ENCODE results near the gene DHH. TPM values are rescaled to one million over a fixed set of nuclear protein-coding genes. Genes with fewer than 3 reads are reported as not detected.

DHH gene
- total and polyA plus RNA-seq, 10 of the 15 experiments (the other 5 are each of a cell fraction or from before 2014, with no cell fraction given), result 0.01 TPM; not detected in 9

GRCh38 chr12:49051777-49052438 lies 42.7 kb downstream of the DHH start:
- ChIA-PET POLR2A (no interaction called here), CTCF (no interaction called here), RAD21 (ENCODE audit: unreplicated experiment) (no interaction called here), SMC1A (ENCODE audit: uncharacterized antibody, unreplicated experiment) (no interaction called here)
- peaks cover 28% of the 10 kb centered on the region for H3K79me2 ChIP-seq (ENCODE audit: control insufficient read depth, insufficient read depth, low read length)
- H3K4me2 ChIP-seq (ENCODE audit: control insufficient read depth, insufficient read depth), result no peak overlapping the region
- DNase-seq (ENCODE audit: low read depth, low spot score) (no peak), ATAC-seq (no peak), FAIRE-seq (no peak)
- in situ Hi-C loops (cut with MboI) (no loop called here), intact Hi-C loops (cut with micrococcal nuclease; ENCODE audit: unreplicated experiment) (no loop called here)
- H3K4me1 ChIP-seq (ENCODE audit: control insufficient read depth, insufficient read depth, low read length), result peaks cover 6% of the 10 kb centered on the region; the same call in 1 of the 2 replicates
- H3K9ac ChIP-seq (ENCODE audit: control insufficient read depth, insufficient read depth, low read length), result no peak overlapping the region
- 90% methylated on average over 20 of the region's 20 CpGs for WGBS (ENCODE audit: insufficient coverage, insufficient replicate concordance, low lambda C conversion rate, missing lambda C conversion rate)
- peaks cover 21% of the 10 kb centered on the region for H4K20me1 ChIP-seq (ENCODE audit: control insufficient read depth, insufficient read depth)
- BruUV-seq (replicated peaks), result no TSS peak
- H2AFZ ChIP-seq (ENCODE audit: control insufficient read depth, low read depth, low read length), result no peak overlapping the region
- no peaks in the 10 kb centered on the region for H3K9me3 ChIP-seq (replicated peaks; ENCODE audit: control insufficient read depth, insufficient read depth, low read length)
- H3K36me3 ChIP-seq (ENCODE audit: control insufficient read depth in 2 of 2, insufficient read depth in 2 of 2, low read length in 1 of 2), result peaks cover 42 to 66% of the 10 kb centered on the region in 2 experiments
- no peak overlapping the region for H3K4me3 ChIP-seq
- no peak overlapping the region for H3K27ac ChIP-seq (ENCODE audit: control insufficient read depth, insufficient read depth)
- no peaks in the 10 kb centered on the region for H3K27me3 ChIP-seq (replicated peaks in 1 of 2; ENCODE audit: control insufficient read depth in 2 of 2, insufficient read depth in 2 of 2, low read length in 1 of 2)
- TF ChIP-seq NRF1 (conservative IDR thresholded peaks at IDR 0.05; ENCODE audit: low read depth, low read length), result no peak
- no peak for TF ChIP-seq ATF2 (IDR thresholded peaks at IDR 0.05; ENCODE audit: low read length)
- no peak for TF ChIP-seq RAD21 (IDR thresholded peaks at IDR 0.05; ENCODE audit: insufficient read depth, low read depth, low read length)
- no peak for TF ChIP-seq ZNF207 (IDR thresholded peaks at IDR 0.05; ENCODE audit: borderline replicate concordance)
- no peak for TF ChIP-seq CREM (IDR thresholded peaks at IDR 0.05; ENCODE audit: low read depth)
- no peak for TF ChIP-seq IRF5 (IDR thresholded peaks at IDR 0.05; ENCODE audit: borderline replicate concordance)
- no peak for TF ChIP-seq TCF3 (IDR thresholded peaks at IDR 0.05; ENCODE audit: borderline replicate concordance, insufficient read depth, low read depth, low read length)
- no peak for TF ChIP-seq SUZ12 (IDR thresholded peaks at IDR 0.05; ENCODE audit: unreplicated experiment)
- no peak for TF ChIP-seq ZNF217 (IDR thresholded peaks at IDR 0.05)
- TF ChIP-seq IRF3 (IDR thresholded peaks at IDR 0.05), result no peak
- no peak for TF ChIP-seq KAT2A (conservative IDR thresholded peaks at IDR 0.05; ENCODE audit: control insufficient read depth, low read depth, low read length)
- TF ChIP-seq MYB (IDR thresholded peaks at IDR 0.05; ENCODE audit: borderline replicate concordance, low read depth, low read length), result no peak
- TF ChIP-seq ELK1 (IDR thresholded peaks at IDR 0.05; ENCODE audit: low read depth, low read length), result no peak
- TF ChIP-seq RCOR1 (conservative IDR thresholded peaks at IDR 0.05; ENCODE audit: low read depth, low read length), result no peak
- no peak for TF ChIP-seq E2F8 (IDR thresholded peaks at IDR 0.05; ENCODE audit: low read depth, partially characterized antibody)
- no peak for TF ChIP-seq TCF7 (IDR thresholded peaks at IDR 0.05; ENCODE audit: borderline replicate concordance)
